ENCODE data around the gene A2M. TPM values are rescaled to one million over a fixed set of nuclear protein-coding genes. Genes with fewer than 3 reads are reported as not detected.

A2M gene
- total and polyA plus RNA-seq, 2 of the 8 experiments (the other 6 are each of a cell fraction or from before 2014, with no cell fraction given) = 0.15 TPM; not detected in 1

- CTCF ChIA-PET (ENCODE audit: partially characterized antibody) = no interaction called here
- H2BK15ac ChIP-seq (ENCODE audit: low read length) = no peak overlapping the region
- H3K23ac ChIP-seq (ENCODE audit: insufficient read length) = no peak overlapping the region
- DNase-seq (ENCODE audit: low read depth in 1 of 2, low spot score in 2 of 2) = no peak
- no peaks in the 10 kb centered on the region for H3K79me2 ChIP-seq (ENCODE audit: control insufficient read depth in 1 of 2, insufficient read depth in 2 of 2, low read length in 2 of 2)
- H2BK20ac ChIP-seq (ENCODE audit: low read length) = no peak overlapping the region
- H3K4me3 ChIP-seq (ENCODE audit: extremely low read depth in 1 of 4, insufficient read depth in 2 of 4, low read depth in 3 of 4, low read length in 4 of 4) = no peak overlapping the region
- H3K36me3 ChIP-seq (ENCODE audit: control insufficient read depth in 2 of 4, insufficient read depth in 4 of 4, low read length in 3 of 4) = no peaks in the 10 kb centered on the region
- H3K27me3 ChIP-seq (replicated peaks in 1 of 4; ENCODE audit: control insufficient read depth in 3 of 4, extremely low read depth in 1 of 4, insufficient read depth in 3 of 4, low read length in 3 of 4) = no peaks in the 10 kb centered on the region
- H4K5ac ChIP-seq (ENCODE audit: insufficient read length, low read depth, low read length) = no peak overlapping the region
- H2AK5ac ChIP-seq (ENCODE audit: low read depth, low read length) = no peak overlapping the region
- no peak overlapping the region for H2BK5ac ChIP-seq (ENCODE audit: low read depth, low read length)
- H3K27ac ChIP-seq (ENCODE audit: low read depth, low read length) = no peak overlapping the region
- TF ChIP-seq RFX5 (IDR thresholded peaks at IDR 0.05; ENCODE audit: borderline replicate concordance, low read depth, low read length) (no peak), SUZ12 (IDR thresholded peaks at IDR 0.05; ENCODE audit: low read length) (no peak), JUND (IDR thresholded peaks at IDR 0.05; ENCODE audit: low read length) (no peak), HDAC2 (IDR thresholded peaks at IDR 0.05; ENCODE audit: borderline replicate concordance in 1 of 2, low read depth in 2 of 2, low read length in 2 of 2) (no peak), RXRA (IDR thresholded peaks at IDR 0.05; ENCODE audit: insufficient read depth, low read depth, low read length) (no peak), KDM4A (IDR thresholded peaks at IDR 0.05; ENCODE audit: low read depth, low read length, severe bottlenecking) (no peak), RNF2 (IDR thresholded peaks at IDR 0.05; ENCODE audit: borderline replicate concordance, low read depth, low read length, missing control alignments, poor library complexity, severe bottlenecking) (no peak)
- no peak overlapping the region for H2BK120ac ChIP-seq (replicated peaks; ENCODE audit: low read depth, low read length)
- H3K9ac ChIP-seq (replicated peaks in 1 of 4; ENCODE audit: extremely low read depth in 1 of 4, low read depth in 3 of 4, low read length in 3 of 4) = no peak overlapping the region
- POLR2A ChIA-PET (ENCODE audit: partially characterized antibody) = no interaction called here
- FAIRE-seq = no peak
- no peaks in the 10 kb centered on the region for H4K20me1 ChIP-seq (replicated peaks in 1 of 2; ENCODE audit: control insufficient read depth in 1 of 2, insufficient read depth in 2 of 2, low read length in 2 of 2)
- no peak overlapping the region for H3K56ac ChIP-seq (replicated peaks; ENCODE audit: insufficient read length, low read depth, low read length)
- 90% methylated on average over 2 of the region's 2 CpGs; no CpG with 5 or more reads in 1 of the 2 experiments for WGBS, 2 experiments (ENCODE audit: extremely low coverage in 1 of 2, insufficient coverage in 1 of 2, insufficient read length in 1 of 2, insufficient replicate concordance in 2 of 2, low coverage in 1 of 2, low lambda C conversion rate in 2 of 2, missing lambda C conversion rate in 1 of 2)
- no peak overlapping the region for H2BK12ac ChIP-seq (ENCODE audit: low read depth, low read length)
- H3K23me2 ChIP-seq (ENCODE audit: low read depth, low read length) = no peaks in the 10 kb centered on the region
- H3K79me1 ChIP-seq (ENCODE audit: low read depth, low read length) = no peaks in the 10 kb centered on the region
- no peak overlapping the region for H4K91ac ChIP-seq (replicated peaks; ENCODE audit: insufficient read length, low read length)
- H3K4me2 ChIP-seq (ENCODE audit: insufficient read depth in 1 of 2, low read depth in 2 of 2, low read length in 2 of 2) = no peak overlapping the region
- no peaks in the 10 kb centered on the region for H3K9me3 ChIP-seq (ENCODE audit: insufficient read depth in 2 of 2, low read depth in 1 of 2, low read length in 1 of 2)
- no peak overlapping the region for H3K4ac ChIP-seq (replicated peaks; ENCODE audit: insufficient read length, low read depth, low read length)
- H3K14ac ChIP-seq (ENCODE audit: insufficient read length) = no peak overlapping the region
- no peak overlapping the region for H4K8ac ChIP-seq (ENCODE audit: extremely low read depth, insufficient read depth, low read length)
- H3K18ac ChIP-seq (ENCODE audit: extremely low read depth, low read length) = no peak overlapping the region
- no peak overlapping the region for H2AFZ ChIP-seq (ENCODE audit: low read length)
- H3K4me1 ChIP-seq (replicated peaks in 1 of 4; ENCODE audit: control insufficient read depth in 3 of 4, insufficient read depth in 4 of 4, low read length in 3 of 4) = no peaks in the 10 kb centered on the region
These were observed 16.0 kb downstream of the A2M start for GRCh38 chr12:9099552-9100190.

All from H1 (cell line).